H1 (cell line): Measurements from ENCODE around the gene SMYD3. TPM values are rescaled to one million over a fixed set of nuclear protein-coding genes. Genes with fewer than 3 reads are reported as not detected.

ENCODE experiments used
- CTCF ChIA-PET: fragments of 300-600 bp; sonication (Branson Sonifier 250); formaldehyde crosslinking; loops from one replicate; lab custom pipeline; 2021; ENCODE audit not compliant: partially characterized antibody; lab: Charles Lee
- POLR2A ChIA-PET: fragments of 300-600 bp; sonication (Branson Sonifier 250); formaldehyde crosslinking; loops from one replicate; lab custom pipeline; 2021; ENCODE audit warnings: inconsistent platforms; ENCODE audit not compliant: partially characterized antibody; lab: Charles Lee
- DNase-seq, 2 experiments: peaks; one replicate each; pipeline versions ENCODE4 v3.0.0 to v3.0.0-alpha.2; 2010 to 2022; ENCODE audit warnings: low spot score in 2 of 2, low read depth in 1 of 2, mixed read lengths in 1 of 2
- FAIRE-seq: peaks from 2 replicates; lab custom pipeline; 2011; peaks lifted over from hg19 to GRCh38; lab: Jason Lieb, UNC
- H2AFZ ChIP-seq: 2 replicates; pipeline ENCODE4 v1.8.1; 2012; ENCODE audit warnings: low read length, inconsistent platforms
- H2AK5ac ChIP-seq: 2 replicates; pipeline ENCODE4 v1.6.1; 2013; ENCODE audit warnings: low read depth, low read length
- H2BK120ac ChIP-seq: replicated peaks from 2 replicates; pipeline ENCODE3; 2013; ENCODE audit warnings: low read depth, low read length, inconsistent platforms
- H2BK12ac ChIP-seq: 2 replicates; pipeline ENCODE4 v1.6.1; 2013; ENCODE audit warnings: low read depth, low read length
- H2BK15ac ChIP-seq: 2 replicates; pipeline ENCODE4 v1.6.1; 2013; ENCODE audit warnings: low read length
- H2BK20ac ChIP-seq: 2 replicates; pipeline ENCODE4 v1.6.1; 2013; ENCODE audit warnings: low read length
- H2BK5ac ChIP-seq: 2 replicates; pipeline ENCODE4 v1.6.1; 2013; ENCODE audit warnings: low read depth, low read length
- H3K14ac ChIP-seq: 2 replicates; pipeline ENCODE4 v1.6.1; 2013; ENCODE audit warnings: inconsistent platforms; ENCODE audit not compliant: insufficient read length
- H3K18ac ChIP-seq: 2 replicates; pipeline ENCODE4 v1.6.1; 2013; ENCODE audit warnings: low read length; ENCODE audit errors: extremely low read depth
- H3K23ac ChIP-seq: 2 replicates; pipeline ENCODE4 v1.6.1; 2013; ENCODE audit warnings: inconsistent platforms; ENCODE audit not compliant: insufficient read length
- H3K23me2 ChIP-seq: 2 replicates; pipeline ENCODE4 v1.6.1; 2013; ENCODE audit warnings: low read depth, low read length
- H3K27ac ChIP-seq: 2 replicates; pipeline ENCODE4 v1.6.1; 2011; ENCODE audit warnings: low read depth, low read length, inconsistent platforms
- H3K27me3 ChIP-seq, 4 experiments: replicated peaks in 1 of 4; 1 replicate in 1 of 4; 2 replicates in 3 of 4; pipeline versions ENCODE4 v1.6.1 to v1.8.1; 2011 to 2013; ENCODE audit warnings: low read length in 3 of 4, mild to moderate bottlenecking in 3 of 4, inconsistent platforms in 2 of 4, mixed read lengths in 2 of 4, moderate library complexity in 1 of 4; ENCODE audit not compliant: control insufficient read depth in 3 of 4, insufficient read depth in 3 of 4; ENCODE audit errors: extremely low read depth in 1 of 4
- H3K36me3 ChIP-seq, 4 experiments: 2 replicates each; pipeline versions ENCODE4 v1.6.1 to v1.8.1; 2011 to 2013; ENCODE audit warnings: mild to moderate bottlenecking in 4 of 4, low read length in 3 of 4, moderate library complexity in 2 of 4, control low read depth in 1 of 4, inconsistent platforms in 1 of 4; ENCODE audit not compliant: insufficient read depth in 4 of 4, control insufficient read depth in 2 of 4
- H3K4ac ChIP-seq: replicated peaks from 2 replicates; pipeline ENCODE3; 2013; ENCODE audit warnings: low read length, low read depth, mixed read lengths, inconsistent platforms; ENCODE audit not compliant: insufficient read length
- H3K4me1 ChIP-seq, 4 experiments: replicated peaks in 1 of 4; 1 replicate in 1 of 4; 2 replicates in 3 of 4; pipeline versions ENCODE4 v1.6.1 to v1.8.1; 2011 to 2013; ENCODE audit warnings: low read length in 3 of 4, inconsistent platforms in 2 of 4, mixed read lengths in 1 of 4; ENCODE audit not compliant: insufficient read depth in 4 of 4, control insufficient read depth in 3 of 4
- H3K4me2 ChIP-seq, 2 experiments: 2 replicates each; pipeline versions ENCODE4 v1.6.1 to v1.8.1; 2011 to 2013; ENCODE audit warnings: low read depth in 2 of 2, low read length in 2 of 2, control low read depth in 1 of 2, inconsistent platforms in 1 of 2, mild to moderate bottlenecking in 1 of 2; ENCODE audit not compliant: insufficient read depth in 1 of 2
- H3K4me3 ChIP-seq, 4 experiments: fragments of 200-600, 300-600 bp in 1 of 4; sonication (generic), shearing (Covaris generic), sonication (Bioruptor Twin) in 1 of 4; 2 replicates each; pipeline versions ENCODE4 v1.5.1 to v1.8.1; 2011 to 2016; ENCODE audit warnings: low read length in 4 of 4, low read depth in 3 of 4, control low read depth in 2 of 4, inconsistent platforms in 2 of 4, mild to moderate bottlenecking in 2 of 4, mixed read lengths in 1 of 4, moderate library complexity in 1 of 4; ENCODE audit not compliant: insufficient read depth in 2 of 4; ENCODE audit errors: extremely low read depth in 1 of 4
- H3K56ac ChIP-seq: replicated peaks from 2 replicates; pipeline ENCODE3; 2013; ENCODE audit warnings: low read depth, mild to moderate bottlenecking, mixed read lengths, low read length, inconsistent platforms; ENCODE audit not compliant: insufficient read length
- H3K79me1 ChIP-seq: 2 replicates; pipeline ENCODE4 v1.6.1; 2013; ENCODE audit warnings: low read depth, low read length, control low read depth
- H3K79me2 ChIP-seq, 2 experiments: 2 replicates each; pipeline versions ENCODE4 v1.6.1 to v1.8.1; 2012 to 2013; ENCODE audit warnings: low read length in 2 of 2, mild to moderate bottlenecking in 2 of 2, inconsistent platforms in 1 of 2; ENCODE audit not compliant: insufficient read depth in 2 of 2, control insufficient read depth in 1 of 2
- H3K9ac ChIP-seq, 4 experiments: replicated peaks in 1 of 4; 1 replicate in 1 of 4; 2 replicates in 3 of 4; pipeline versions ENCODE4 v1.6.1 to v1.8.1; 2011 to 2013; ENCODE audit warnings: low read depth in 3 of 4, low read length in 3 of 4, control low read depth in 2 of 4, mild to moderate bottlenecking in 2 of 4, moderate library complexity in 2 of 4, inconsistent platforms in 1 of 4; ENCODE audit errors: extremely low read depth in 1 of 4
- H3K9me3 ChIP-seq, 2 experiments: 2 replicates each; pipeline versions ENCODE4 v1.6.1 to v1.8.1; 2012 to 2013; ENCODE audit warnings: mild to moderate bottlenecking in 2 of 2, moderate library complexity in 2 of 2, control low read depth in 1 of 2, inconsistent platforms in 1 of 2, low read depth in 1 of 2, low read length in 1 of 2, mixed read lengths in 1 of 2; ENCODE audit not compliant: insufficient read depth in 2 of 2
- H4K20me1 ChIP-seq, 2 experiments: replicated peaks in 1 of 2; 2 replicates each; pipeline versions ENCODE3 to v1.8.1; 2011 to 2013; ENCODE audit warnings: inconsistent platforms in 2 of 2, low read length in 2 of 2, mild to moderate bottlenecking in 1 of 2; ENCODE audit not compliant: insufficient read depth in 2 of 2, control insufficient read depth in 1 of 2
- H4K5ac ChIP-seq: 2 replicates; pipeline ENCODE4 v1.6.1; 2013; ENCODE audit warnings: low read length, low read depth, mixed read lengths, inconsistent platforms; ENCODE audit not compliant: insufficient read length
- H4K8ac ChIP-seq: 2 replicates; pipeline ENCODE4 v1.8.0; 2013; ENCODE audit warnings: mild to moderate bottlenecking, moderate library complexity, low read length, inconsistent platforms; ENCODE audit not compliant: insufficient read depth; ENCODE audit errors: extremely low read depth
- H4K91ac ChIP-seq: replicated peaks from 2 replicates; pipeline ENCODE3; 2013; ENCODE audit warnings: low read length, mixed read lengths, inconsistent platforms; ENCODE audit not compliant: insufficient read length
- CBX8 ChIP-seq: fragments of 300-800, 300-1000 bp; sonication (generic); IDR thresholded peaks from 2 replicates; pipeline ENCODE4 v1.7.1; 2016; ENCODE audit warnings: low read depth, low read length, borderline replicate concordance
- CEBPB ChIP-seq: IDR thresholded peaks from 2 replicates; pipeline ENCODE4 v1.6.1; 2012; ENCODE audit warnings: low read depth, low read length
- EZH2 ChIP-seq: fragments of 200-600 bp; sonication (generic); IDR thresholded peaks from 2 replicates; pipeline ENCODE4 v1.7.1; 2012; ENCODE audit warnings: low read depth, mild to moderate bottlenecking, moderate library complexity, low read length, inconsistent platforms; ENCODE audit not compliant: severe bottlenecking
- JUND ChIP-seq: IDR thresholded peaks from 2 replicates; pipeline ENCODE4 v1.6.1; 2011; ENCODE audit warnings: mild to moderate bottlenecking, improper control_type of control experiment, low read length
- NANOG ChIP-seq: IDR thresholded peaks from 2 replicates; pipeline ENCODE4 v1.6.1; 2011; ENCODE audit warnings: low read length, low read depth, mild to moderate bottlenecking, inconsistent platforms; ENCODE audit not compliant: insufficient read depth, poor library complexity, severe bottlenecking
- RAD21 ChIP-seq, 2 experiments: IDR thresholded peaks in 1 of 2; conservative IDR thresholded peaks in 1 of 2; 2 replicates each; pipeline ENCODE4 v1.6.1; 2011; ENCODE audit warnings: low read depth in 2 of 2, low read length in 2 of 2, improper control_type of control experiment in 1 of 2, inconsistent platforms in 1 of 2, mild to moderate bottlenecking in 1 of 2, moderate library complexity in 1 of 2
- RFX5 ChIP-seq: IDR thresholded peaks from 2 replicates; pipeline ENCODE4 v1.6.1; 2011; ENCODE audit warnings: low read depth, low read length, improper control_type of control experiment, borderline replicate concordance
- SP4 ChIP-seq: IDR thresholded peaks from 2 replicates; pipeline ENCODE4 v1.6.1; 2012; ENCODE audit warnings: low read length, inconsistent platforms
- TAF1 ChIP-seq: IDR thresholded peaks from 2 replicates; pipeline ENCODE4 v1.6.1; 2011; ENCODE audit warnings: mild to moderate bottlenecking, low read depth, low read length
- ZNF274 ChIP-seq: IDR thresholded peaks from 2 replicates; pipeline ENCODE4 v1.7.0; 2012; ENCODE audit warnings: low read length, borderline replicate concordance; ENCODE audit errors: extremely low read depth
- WGBS, 2 experiments: shearing (Covaris generic) in 1 of 2; methylation state at CpG; one replicate each; pipeline versions ENCODE4 v1.1.6 to v1.1.7; 2013 to 2015; ENCODE audit warnings: low lambda C conversion rate in 2 of 2, mixed read lengths in 2 of 2, inconsistent platforms in 1 of 2, low coverage in 1 of 2, missing lambda C conversion rate in 1 of 2; ENCODE audit not compliant: insufficient replicate concordance in 2 of 2, insufficient coverage in 1 of 2, insufficient read length in 1 of 2; ENCODE audit errors: extremely low coverage in 1 of 2, missing lambda C conversion rate in 1 of 2; 5-methylcytosine and 5-hydroxymethylcytosine counted together
- polyA plus RNA-seq, 7 experiments: library from polyadenylated mRNA; depleted of rRNA in 3 of 7; stranded (reverse) in 5 of 7; unstranded in 2 of 7; fragments of >200 nt in 5 of 7; fragments of 200-250 nt in 2 of 7; gene quantifications; 1 replicate in 5 of 7; 2 replicates in 1 of 7; 4 replicates in 1 of 7; pipeline versions ENCODE4 v1.2.1 to v1.2.3, GENCODE V29; 2011 to 2013; ENCODE audit warnings: missing spikeins in 2 of 7, mixed read lengths in 2 of 7
- total RNA-seq: library from RNA; stranded (reverse); fragmentation: NEBNext Ultra II Directional; extraction: Animal tissue kit (Norgen Biotek cat#: 25700); gene quantifications from 2 replicates; pipeline ENCODE4 v1.2.1, GENCODE V29; 2021
- TF ChIP-seq, protein P1 (sequence below): IDR thresholded peaks from 2 replicates; pipeline ENCODE4 v1.6.1; 2011; ENCODE audit warnings: low read depth, mild to moderate bottlenecking, low read length; ENCODE audit not compliant: insufficient read depth

SMYD3 gene
- total and polyA plus RNA-seq, 2 of the 8 experiments (the other 6 are each of a cell fraction or from before 2014, with no cell fraction given) = 17.3 to 25.4 TPM

DNA sequence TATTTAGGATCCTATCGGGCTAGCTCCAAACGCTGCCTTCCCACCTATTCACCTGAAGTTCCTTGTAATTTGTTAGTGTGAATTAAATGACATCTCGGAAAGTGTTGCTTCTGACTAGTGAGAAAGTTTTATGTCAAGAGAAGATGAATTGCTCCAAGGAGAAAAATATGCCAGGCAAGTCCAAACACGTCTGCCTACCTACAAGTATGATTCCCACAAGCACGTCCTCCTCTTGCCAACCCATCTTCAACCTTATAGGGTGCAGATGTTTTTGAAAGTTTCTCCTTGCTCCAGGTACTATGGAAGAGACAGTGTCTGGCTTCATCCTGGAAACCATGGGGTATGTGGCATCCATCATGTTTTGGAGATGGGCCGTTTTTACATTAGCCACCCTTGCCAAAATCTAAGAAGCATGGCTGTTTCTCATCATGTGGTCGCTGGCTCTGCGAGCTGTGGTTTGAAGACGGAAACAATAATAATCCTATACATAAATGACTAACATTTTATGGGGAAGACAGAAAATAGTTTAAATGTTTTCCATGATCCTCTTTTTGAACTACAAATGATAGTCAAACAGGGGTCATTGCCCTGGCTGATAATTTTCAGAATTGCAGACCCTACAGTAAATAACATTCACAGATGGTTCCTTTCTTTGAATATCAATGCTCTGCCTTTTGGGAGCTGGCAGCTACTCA, 505.8 kb downstream of the SMYD3 start:
- CTCF ChIA-PET = interaction anchor here (0.6 to 1.6 kb wide), 4 partner anchors 14 to 848 kb away, joined by 3 to 4 read pairs (median 3); no protein-coding TSS in a partner anchor
- no peak overlapping the region for H2BK120ac ChIP-seq
- no peak for TF ChIP-seq NANOG
- no peak for TF ChIP-seq EZH2
- TF ChIP-seq RFX5 = no peak
- TF ChIP-seq ZNF274 = no peak
- TF ChIP-seq TAF1 = no peak
- TF ChIP-seq SP4 = no peak
- no peak for TF ChIP-seq RAD21 (IDR thresholded peaks at IDR 0.05 in 1 of 2, conservative IDR thresholded peaks at IDR 0.05 in 1 of 2; ENCODE audit: low read depth in 2 of 2, low read length in 2 of 2)
- TF ChIP-seq CBX8 = no peak
- TF ChIP-seq, protein P1, sequence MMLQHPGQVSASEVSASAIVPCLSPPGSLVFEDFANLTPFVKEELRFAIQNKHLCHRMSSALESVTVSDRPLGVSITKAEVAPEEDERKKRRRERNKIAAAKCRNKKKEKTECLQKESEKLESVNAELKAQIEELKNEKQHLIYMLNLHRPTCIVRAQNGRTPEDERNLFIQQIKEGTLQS = no peak
- no peak for TF ChIP-seq CEBPB
- TF ChIP-seq JUND = no peak

More for the DNA sequence above, 505.8 kb downstream of the SMYD3 start:
- Histone ChIP-seq H3K23ac (no peak overlapping the region), H3K4me3 (no peak overlapping the region), H3K36me3 (no peaks in the 10 kb centered on the region), H2BK5ac (peak overlapping the region; percentile 19; the same call in 1 of the 2 replicates), H3K14ac (no peak overlapping the region), H4K20me1 (no peaks in the 10 kb centered on the region), H2AK5ac (no peak overlapping the region), H3K79me2 (no peaks in the 10 kb centered on the region), H3K23me2 (no peaks in the 10 kb centered on the region; the same call in 1 of the 2 replicates), H3K27me3 (no peaks in the 10 kb centered on the region), H2BK12ac (no peak overlapping the region), H2BK20ac (no peak overlapping the region), H4K91ac (no peak overlapping the region), H3K4me2 (no peak overlapping the region), H3K18ac (no peak overlapping the region), H3K9ac (no peak overlapping the region), H2AFZ (no peak overlapping the region), H3K4me1 (peaks cover 0 to 3% (median 0%) of the 10 kb centered on the region in 4 experiments; a peak in 3 of 7 replicates), H3K4ac (no peak overlapping the region), H3K9me3 (no peaks in the 10 kb centered on the region), H3K27ac (no peak overlapping the region), H3K79me1 (no peaks in the 10 kb centered on the region), H4K8ac (no peak overlapping the region), H3K56ac (no peak overlapping the region), H2BK15ac (no peak overlapping the region), H4K5ac (no peak overlapping the region)
- WGBS, 2 experiments = 89% methylated on average over 9 of the region's 9 CpGs; no CpG with 5 or more reads in 1 of the 2 experiments
- POLR2A ChIA-PET = no interaction called here
- FAIRE-seq (no peak), DNase-seq (no peak)
